ENCODE measurements around the gene TMCO1.
A peak's percentile ranks its signal among the peaks of the same experiment; 100 is the strongest.
"Not testable (repeated sequence)": the region's sequence is repeated elsewhere in the genome, so short reads cannot be mapped to it uniquely, and the experiment has no call there.

The TMCO1 gene, protein sequence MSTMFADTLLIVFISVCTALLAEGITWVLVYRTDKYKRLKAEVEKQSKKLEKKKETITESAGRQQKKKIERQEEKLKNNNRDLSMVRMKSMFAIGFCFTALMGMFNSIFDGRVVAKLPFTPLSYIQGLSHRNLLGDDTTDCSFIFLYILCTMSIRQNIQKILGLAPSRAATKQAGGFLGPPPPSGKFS

DNA sequence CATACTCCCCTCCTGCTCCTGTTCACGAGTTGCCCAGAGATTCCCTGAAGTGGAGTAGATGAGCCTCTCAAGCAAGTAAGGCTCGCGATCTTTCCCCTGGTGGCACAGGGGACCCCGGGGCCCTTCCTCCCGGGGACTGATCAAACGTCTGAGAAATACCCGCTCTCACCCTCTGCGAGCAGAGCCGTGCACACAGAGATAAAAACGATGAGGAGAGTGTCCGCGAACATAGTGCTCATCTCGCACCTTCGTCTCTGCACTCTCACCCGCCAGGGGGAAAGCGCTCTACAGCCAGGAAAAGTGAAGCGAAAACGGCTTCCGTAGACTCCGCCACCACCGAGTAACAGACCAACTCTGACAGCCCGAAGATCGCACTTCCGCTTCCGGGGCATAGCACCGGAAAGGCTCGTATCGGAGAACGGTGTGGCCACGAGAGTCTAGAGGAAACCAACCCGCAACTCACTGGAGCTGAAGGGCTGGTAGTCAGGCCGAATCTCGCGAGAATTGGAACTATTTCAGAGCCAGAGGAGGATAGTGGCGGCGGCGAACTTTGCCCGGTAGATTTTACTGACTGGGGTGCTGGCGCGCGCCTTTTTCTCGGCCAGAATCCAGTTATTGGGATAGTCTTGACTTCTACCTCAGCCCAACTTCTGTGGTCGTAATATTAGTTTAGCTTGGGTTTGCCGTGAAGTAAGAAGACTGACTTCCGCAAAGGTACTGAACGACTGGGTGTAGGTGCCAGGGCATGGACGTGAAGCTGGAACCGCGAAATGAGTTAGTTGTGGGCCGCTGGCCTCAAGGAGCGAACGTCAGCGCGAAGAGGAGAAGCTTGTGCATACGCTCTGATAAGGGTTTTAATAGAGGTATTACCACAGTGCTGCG lies at the start of gene TMCO1:
TSS of gene TMCO1 (minus strand) at position 356 of the 882 bp plus-strand sequence. CDS start at position 239, 117 bp downstream.
- DNase-seq (peak; percentile 90), ATAC-seq (peak; percentile 100)
- Mint-ChIP-seq H3K27ac (peak within 1 kb of the TSS; percentile 94), H3K9me3 (no peaks in the 10 kb centered on the region), H3K4me3 (peak within 1 kb of the TSS; percentile 91), H3K36me3 (ENCODE audit: low read depth) (peaks cover 47% of the 10 kb centered on the region), H3K4me1 (peaks cover 56% of the 10 kb centered on the region), H3K27me3 (no peaks in the 10 kb centered on the region)

DNA sequence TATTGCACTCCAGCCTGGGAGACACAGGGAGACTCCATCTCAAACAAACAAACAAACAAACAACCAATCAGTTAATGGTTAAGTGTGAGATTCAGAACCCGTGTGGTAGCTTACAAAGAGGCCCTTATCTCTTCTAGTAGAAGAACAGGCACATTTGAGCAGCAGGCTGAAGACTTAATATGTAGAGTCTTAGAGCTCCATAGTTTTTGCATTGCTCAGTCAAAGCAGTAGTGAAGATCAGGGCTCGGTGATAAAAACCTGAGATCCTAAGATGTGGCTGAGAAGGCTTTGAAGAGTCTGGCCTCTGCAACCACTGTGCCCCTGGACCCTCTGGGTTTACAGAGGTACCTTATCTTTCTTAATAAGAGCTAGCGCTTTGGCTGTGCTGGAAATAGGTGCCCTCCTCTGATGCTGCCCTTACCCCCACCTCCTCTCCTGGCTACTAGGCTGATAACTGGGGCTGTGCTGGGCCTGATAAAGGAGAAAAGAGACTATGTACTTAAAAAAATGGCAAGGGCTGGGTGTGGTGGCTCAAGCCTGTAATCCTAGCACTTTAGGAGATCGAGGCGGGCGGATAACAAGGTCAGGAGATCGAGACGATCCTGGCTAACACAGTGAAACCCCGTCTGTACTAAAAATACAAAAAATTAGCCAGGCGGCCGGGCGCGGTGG lies 48.3 kb upstream of the TMCO1 start:
- H3K4me3 Mint-ChIP-seq: no peak overlapping the region
- no peaks in the 10 kb centered on the region for H3K9me3 Mint-ChIP-seq
- H3K27me3 Mint-ChIP-seq: peaks cover 3% of the 10 kb centered on the region
- no peaks in the 10 kb centered on the region for H3K4me1 Mint-ChIP-seq
- no peaks in the 10 kb centered on the region for H3K36me3 Mint-ChIP-seq (ENCODE audit: low read depth)
- ATAC-seq (no peak), DNase-seq (no peak)
- H3K27ac Mint-ChIP-seq: no peak overlapping the region

DNA sequence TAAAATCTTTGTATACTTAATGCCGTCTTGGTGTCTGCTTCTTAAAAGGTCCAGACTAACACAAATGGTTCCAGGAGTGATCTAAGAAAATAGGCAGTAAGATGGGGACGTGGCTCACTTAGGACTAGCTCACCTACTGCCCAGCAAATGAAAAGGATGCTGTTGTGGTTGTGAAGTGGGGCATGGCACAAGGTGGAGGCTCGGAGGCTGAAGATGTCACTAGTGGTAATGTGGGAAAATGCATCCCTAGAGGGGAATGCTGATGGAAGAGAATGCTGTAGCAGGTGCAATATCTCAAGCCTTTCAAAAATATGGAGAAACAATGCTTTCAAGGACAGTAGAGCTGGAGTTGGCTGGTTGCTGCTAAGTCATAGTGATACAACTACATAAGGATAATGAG lies 47.5 kb upstream of the TMCO1 start:
- no peaks in the 10 kb centered on the region for H3K4me1 Mint-ChIP-seq
- H3K27ac Mint-ChIP-seq: no peak overlapping the region
- H3K36me3 Mint-ChIP-seq (ENCODE audit: low read depth): no peaks in the 10 kb centered on the region
- H3K27me3 Mint-ChIP-seq: peaks cover 3% of the 10 kb centered on the region
- no peaks in the 10 kb centered on the region for H3K9me3 Mint-ChIP-seq
- ATAC-seq: no peak
- H3K4me3 Mint-ChIP-seq: no peak overlapping the region
- no peak for DNase-seq

DNA sequence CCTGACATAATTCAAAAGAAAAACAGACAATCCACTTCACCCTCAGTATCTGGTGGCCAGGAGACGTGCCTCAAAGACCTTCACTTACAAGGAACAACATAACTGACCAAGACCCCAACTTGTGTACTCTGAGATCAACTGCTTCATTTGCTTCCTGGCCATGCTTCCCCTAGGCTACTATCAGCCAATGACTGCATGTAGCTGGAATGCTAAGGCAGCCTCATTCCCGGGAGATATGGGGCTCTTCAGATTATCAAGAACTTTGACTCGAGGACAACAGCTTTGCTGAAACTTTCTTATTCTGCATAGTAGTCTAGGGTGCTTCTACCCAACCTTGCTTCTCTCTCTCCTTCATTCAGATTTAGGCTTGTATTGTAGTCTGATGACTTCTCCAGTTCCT lies 47.1 kb upstream of the TMCO1 start:
- Mint-ChIP-seq H3K27me3 (peaks cover 3% of the 10 kb centered on the region), H3K4me3 (no peak overlapping the region), H3K36me3 (ENCODE audit: low read depth) (no peaks in the 10 kb centered on the region), H3K27ac (no peak overlapping the region), H3K4me1 (no peaks in the 10 kb centered on the region), H3K9me3 (no peaks in the 10 kb centered on the region)
- ATAC-seq: no peak
- DNase-seq: no peak

DNA sequence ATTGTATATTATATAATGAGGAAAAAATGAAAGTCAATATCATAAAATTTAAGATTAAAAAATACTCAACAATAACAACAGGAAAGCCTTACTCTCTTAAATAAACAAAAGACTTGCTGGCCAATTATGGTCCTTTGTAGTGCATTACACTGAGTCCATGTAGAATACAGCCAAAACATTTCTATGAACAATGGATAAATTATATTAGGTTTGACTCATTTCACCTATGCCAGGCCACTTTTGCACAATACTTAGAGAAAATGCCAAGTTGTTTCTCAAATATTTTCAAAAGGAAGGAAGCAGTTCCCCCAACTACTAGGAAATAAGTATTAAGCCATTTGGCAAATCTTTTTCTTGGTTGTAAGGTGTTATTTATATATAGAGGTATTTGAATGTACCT lies 38.9 kb upstream of the TMCO1 start:
- Mint-ChIP-seq H3K27ac (no peak overlapping the region), H3K27me3 (no peaks in the 10 kb centered on the region)
- no peak for DNase-seq

DNA sequence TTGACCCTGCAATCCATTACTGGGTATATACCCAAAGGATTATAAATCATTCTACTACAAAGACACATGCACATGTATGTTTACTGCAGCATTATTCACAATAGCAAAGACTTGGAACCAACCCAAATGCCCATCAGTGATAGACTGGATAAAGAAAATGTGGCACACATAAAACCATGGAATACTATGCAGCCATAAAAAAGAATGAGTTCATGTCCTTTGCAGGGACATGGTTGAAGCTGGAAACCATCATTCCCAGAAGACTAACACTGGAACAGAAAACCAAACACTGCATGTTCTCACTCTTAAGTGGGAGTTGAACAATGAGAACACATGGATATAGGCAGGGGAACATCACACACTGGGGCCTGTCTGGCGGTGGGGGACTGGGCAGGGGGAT lies 35.8 kb upstream of the TMCO1 start:
- ATAC-seq; H3K27me3 Mint-ChIP-seq; H3K4me3 Mint-ChIP-seq; H3K9me3 Mint-ChIP-seq; DNase-seq; H3K4me1 Mint-ChIP-seq; H3K27ac Mint-ChIP-seq; H3K36me3 Mint-ChIP-seq (ENCODE audit: low read depth): not testable (repeated sequence)

More for the DNA sequence above, 38.9 kb upstream of the TMCO1 start:
- no peak for ATAC-seq
- no peaks in the 10 kb centered on the region for H3K9me3 Mint-ChIP-seq
- no peak overlapping the region for H3K4me3 Mint-ChIP-seq
- H3K4me1 Mint-ChIP-seq: no peaks in the 10 kb centered on the region
- peaks cover 1% of the 10 kb centered on the region for H3K36me3 Mint-ChIP-seq (ENCODE audit: low read depth)

DNA sequence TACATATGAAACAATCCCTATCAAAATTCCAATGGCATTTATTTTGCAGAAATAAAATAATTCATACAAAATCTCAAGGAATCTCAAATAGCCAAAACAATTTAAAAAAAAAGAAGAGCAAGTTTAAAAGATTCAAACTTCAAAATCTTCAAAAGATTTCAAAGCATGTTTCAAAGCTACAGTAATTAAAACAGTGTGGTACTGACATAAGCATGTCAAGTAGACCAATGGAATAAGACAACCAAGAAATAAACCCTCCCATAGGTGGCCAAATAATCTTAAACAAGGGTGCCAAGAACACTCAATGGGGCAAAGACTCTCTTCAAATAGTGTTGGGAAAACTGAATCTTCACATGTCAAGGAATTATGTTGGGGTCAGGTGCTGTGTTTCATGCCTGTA lies 30.7 kb upstream of the TMCO1 start:
- ATAC-seq (no peak), DNase-seq (no peak)
- H3K4me3 Mint-ChIP-seq: no peak overlapping the region
- H3K27me3 Mint-ChIP-seq: no peaks in the 10 kb centered on the region
- no peak overlapping the region for H3K27ac Mint-ChIP-seq
- no peaks in the 10 kb centered on the region for H3K4me1 Mint-ChIP-seq
- H3K9me3 Mint-ChIP-seq: no peaks in the 10 kb centered on the region
- H3K36me3 Mint-ChIP-seq (ENCODE audit: low read depth): peaks cover 1% of the 10 kb centered on the region

DNA sequence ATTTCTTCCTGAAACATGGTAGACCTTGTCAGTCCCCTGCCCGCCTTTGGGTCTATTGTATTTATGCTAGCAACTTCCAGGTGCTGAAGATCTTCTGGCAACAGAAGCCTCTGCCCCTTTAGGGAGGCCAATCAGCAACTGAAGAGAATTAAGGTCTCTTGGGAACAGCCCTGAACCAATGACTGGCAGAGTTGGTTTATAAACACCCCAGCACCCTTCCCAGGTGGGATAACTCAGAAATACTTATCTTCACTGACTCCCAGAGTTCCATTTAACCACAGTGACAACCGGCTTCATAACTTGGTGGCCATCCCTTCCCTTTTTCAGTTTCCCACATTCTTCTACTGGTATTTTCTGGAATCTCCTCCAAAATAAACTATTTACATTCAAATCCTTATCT lies 27.2 kb upstream of the TMCO1 start:
- ATAC-seq: no peak
- H3K9me3 Mint-ChIP-seq: no peaks in the 10 kb centered on the region
- no peak for DNase-seq
- peaks cover 8% of the 10 kb centered on the region for H3K27me3 Mint-ChIP-seq
- H3K4me3 Mint-ChIP-seq: no peak overlapping the region
- no peaks in the 10 kb centered on the region for H3K36me3 Mint-ChIP-seq (ENCODE audit: low read depth)
- no peaks in the 10 kb centered on the region for H3K4me1 Mint-ChIP-seq
- H3K27ac Mint-ChIP-seq: no peak overlapping the region

DNA sequence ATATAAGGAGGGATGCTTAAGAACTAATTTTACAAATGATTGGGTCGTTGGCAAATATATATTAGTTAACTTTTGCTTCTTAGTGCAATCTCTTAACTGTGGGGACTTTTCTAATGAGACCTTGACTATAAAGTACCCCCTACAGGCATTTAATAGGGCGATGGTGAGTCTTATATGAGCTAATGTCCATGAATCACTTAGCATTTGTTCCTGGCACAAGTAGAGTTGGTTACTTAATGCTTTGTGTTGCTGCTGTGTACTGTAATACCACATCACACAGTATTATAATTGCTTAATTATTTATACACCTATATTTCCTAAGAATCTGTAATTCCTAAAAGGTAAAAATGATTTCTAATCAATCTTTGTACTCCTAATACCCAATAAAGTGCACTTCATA lies 25.3 kb upstream of the TMCO1 start:
- Mint-ChIP-seq H3K27ac (no peak overlapping the region), H3K4me3 (no peak overlapping the region), H3K27me3 (peaks cover 10% of the 10 kb centered on the region), H3K9me3 (no peaks in the 10 kb centered on the region), H3K4me1 (no peaks in the 10 kb centered on the region), H3K36me3 (ENCODE audit: low read depth) (no peaks in the 10 kb centered on the region)
- ATAC-seq (no peak), DNase-seq (no peak)

DNA sequence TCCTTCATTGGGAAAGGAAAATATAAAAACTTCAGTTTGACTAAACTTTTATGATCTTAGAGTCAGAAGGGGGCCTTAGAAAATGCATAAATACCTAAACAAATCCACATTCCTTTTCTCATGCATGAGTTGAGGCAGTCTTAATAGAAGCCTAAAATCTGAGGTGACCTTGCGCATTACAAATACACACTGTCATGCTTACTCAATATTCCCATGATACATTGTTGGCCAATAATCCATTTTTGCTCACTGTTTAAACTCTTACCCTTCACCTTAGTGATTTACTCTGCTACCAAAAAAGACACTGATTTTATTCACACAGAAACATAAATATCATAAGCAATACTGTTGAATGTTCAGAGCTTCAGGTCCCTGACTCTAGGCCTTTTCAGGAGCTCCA lies 19.1 kb upstream of the TMCO1 start:
- no peak for ATAC-seq
- Mint-ChIP-seq H3K4me3 (no peak overlapping the region), H3K4me1 (no peaks in the 10 kb centered on the region)

DNA sequence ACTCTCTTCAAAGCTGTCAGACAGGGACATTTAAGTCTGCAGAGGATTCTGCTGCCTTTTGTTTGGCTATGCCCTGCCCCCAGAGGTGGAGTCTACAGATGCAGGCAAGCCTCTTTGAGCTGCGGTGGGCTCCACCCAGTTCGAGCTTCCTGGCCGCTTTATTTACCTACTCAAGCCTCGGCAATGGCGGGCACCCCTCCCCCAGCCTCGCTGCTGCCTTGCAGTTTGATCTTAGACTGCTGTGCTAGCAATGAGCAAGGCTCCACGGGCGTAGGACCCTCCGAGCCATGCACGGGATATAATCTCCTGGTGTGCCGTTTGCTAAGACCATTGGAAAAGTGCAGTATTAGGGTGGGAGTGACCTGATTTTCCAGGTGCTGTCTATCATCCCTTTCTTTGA lies 14.9 kb upstream of the TMCO1 start:
- not testable (repeated sequence) for DNase-seq; H3K27ac Mint-ChIP-seq; H3K4me1 Mint-ChIP-seq; H3K4me3 Mint-ChIP-seq; H3K36me3 Mint-ChIP-seq (ENCODE audit: low read depth); H3K9me3 Mint-ChIP-seq; ATAC-seq; H3K27me3 Mint-ChIP-seq

More for the DNA sequence above, 19.1 kb upstream of the TMCO1 start:
- no peak for DNase-seq
- Mint-ChIP-seq H3K27me3 (peaks cover 5% of the 10 kb centered on the region), H3K36me3 (ENCODE audit: low read depth) (no peaks in the 10 kb centered on the region), H3K9me3 (no peaks in the 10 kb centered on the region), H3K27ac (no peak overlapping the region)

DNA sequence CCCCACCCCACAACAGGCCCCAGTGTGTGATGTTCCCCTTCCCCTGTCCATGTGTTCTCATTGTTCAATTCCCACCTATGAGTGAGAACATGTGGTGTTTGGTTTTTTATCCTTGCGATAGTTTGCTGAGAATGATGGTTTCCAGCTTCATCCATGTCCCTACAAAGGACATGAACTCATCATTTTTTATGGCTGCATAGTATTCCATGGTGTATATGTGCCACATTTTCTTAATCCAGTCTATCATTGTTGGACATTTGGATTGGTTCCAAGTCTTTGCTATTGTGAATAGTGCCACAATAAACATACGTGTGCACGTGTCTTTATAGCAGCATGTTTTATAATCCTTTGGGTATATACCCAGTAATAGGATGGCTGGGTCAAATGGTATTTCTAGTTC lies 9.5 kb upstream of the TMCO1 start:
- H3K4me3 Mint-ChIP-seq; H3K36me3 Mint-ChIP-seq (ENCODE audit: low read depth); H3K27me3 Mint-ChIP-seq; H3K4me1 Mint-ChIP-seq; H3K9me3 Mint-ChIP-seq; H3K27ac Mint-ChIP-seq; ATAC-seq; DNase-seq: not testable (repeated sequence)

DNA sequence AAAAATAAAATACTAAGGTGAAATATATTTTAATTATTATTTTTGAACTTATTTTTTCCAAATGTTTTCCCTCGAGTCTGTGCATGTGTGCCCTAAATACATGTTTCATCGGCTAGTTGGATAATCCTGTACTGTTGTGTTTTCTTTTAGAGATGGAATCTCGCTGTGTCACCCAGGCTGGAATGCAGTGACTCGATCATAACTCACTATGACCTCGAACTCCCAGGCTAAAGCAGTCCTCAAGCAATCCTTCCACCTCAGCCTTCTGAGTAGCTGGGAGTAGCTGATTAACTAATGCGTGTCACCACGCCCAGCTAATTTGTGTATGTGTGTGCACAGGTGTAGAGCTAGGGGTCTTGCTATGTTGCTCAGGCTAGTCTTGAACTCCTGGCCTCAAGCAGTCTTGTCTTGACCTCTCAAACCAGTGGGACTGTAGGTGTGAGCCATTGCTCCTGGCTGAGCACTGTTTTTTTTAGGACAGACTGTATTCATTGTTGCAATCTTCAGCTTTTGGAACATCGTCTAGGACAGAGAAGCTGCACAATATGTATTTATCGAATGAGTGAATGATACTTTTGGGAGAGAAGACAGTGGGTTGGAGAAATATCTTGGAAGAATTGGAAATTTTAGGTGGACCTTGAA lies 4.8 kb upstream of the TMCO1 start:
- Mint-ChIP-seq H3K4me3 (no peak overlapping the region), H3K9me3 (no peaks in the 10 kb centered on the region), H3K27ac (no peak overlapping the region), H3K27me3 (no peaks in the 10 kb centered on the region), H3K4me1 (peaks cover 17% of the 10 kb centered on the region), H3K36me3 (ENCODE audit: low read depth) (peaks cover 19% of the 10 kb centered on the region)
- ATAC-seq: no peak
- DNase-seq: no peak

DNA sequence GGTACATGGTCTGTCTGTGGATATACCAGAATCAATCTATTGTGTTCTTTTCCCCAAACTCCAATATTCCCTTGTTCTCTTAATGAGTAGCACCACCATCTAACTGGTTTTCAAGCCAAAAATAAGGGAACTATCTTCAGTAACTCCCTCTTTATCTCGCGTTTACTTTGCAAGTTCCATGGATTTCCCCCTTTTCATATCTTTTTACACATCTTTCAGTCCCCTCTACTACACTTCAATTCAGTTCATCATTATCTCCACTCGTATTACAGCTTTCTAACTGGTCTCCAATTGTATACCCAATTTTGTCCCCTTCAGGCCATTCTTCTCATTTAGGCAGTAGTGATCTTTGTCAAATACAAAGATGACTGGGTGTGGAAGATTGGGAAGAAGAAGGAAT lies 4.1 kb upstream of the TMCO1 start:
- no peaks in the 10 kb centered on the region for H3K9me3 Mint-ChIP-seq
- no peaks in the 10 kb centered on the region for H3K27me3 Mint-ChIP-seq
- ATAC-seq (no peak), DNase-seq (no peak)
- H3K4me1 Mint-ChIP-seq: peaks cover 24% of the 10 kb centered on the region
- no peak overlapping the region for H3K27ac Mint-ChIP-seq
- peaks cover 22% of the 10 kb centered on the region for H3K36me3 Mint-ChIP-seq (ENCODE audit: low read depth)
- no peak overlapping the region for H3K4me3 Mint-ChIP-seq

Data from activated naive CD8-positive, alpha-beta T cell treated with anti-CD3 and anti-CD28 coated beads, Interleukin-2, amount 50 U/mL, for 24 hours (primary cell).